Activated CD4-positive, alpha-beta T cell treated with anti-CD3 and anti-CD28 coated beads, Interleukin-2, amount 50 U/mL, for 24 hours (primary cell): Measurements from ENCODE around the gene FRMD3.
"Not testable (repeated sequence)": the region's sequence is repeated elsewhere in the genome, so short reads cannot be mapped to it uniquely, and the experiment has no call there.

Source experiments
- DNase-seq, 2 donors: peaks; one replicate each; pipeline ENCODE4 v3.0.0-alpha.2; 2020; ENCODE audit warnings: low read depth in 1 of 2, low spot score in 1 of 2

The FRMD3 gene

GRCh38 chr9:83396813-83397212 is 141.4 kb downstream of the FRMD3 start:
- no peak for DNase-seq

GRCh38 chr9:83396342-83396741 is 141.9 kb downstream of the FRMD3 start:
- DNase-seq, result no peak

- DNase-seq, result no peak
Measured at GRCh38 chr9:83392228-83392627, 146.0 kb downstream of the FRMD3 start.

GRCh38 chr9:83388346-83388745 is 149.9 kb downstream of the FRMD3 start:
- no peak for DNase-seq

GRCh38 chr9:83387401-83388185 is 150.6 kb downstream of the FRMD3 start:
- no peak for DNase-seq

- no peak for DNase-seq
Measured at GRCh38 chr9:83385317-83385716, 152.9 kb downstream of the FRMD3 start.

- DNase-seq, result no peak
Measured at GRCh38 chr9:83384214-83384613, 154.0 kb downstream of the FRMD3 start.

GRCh38 chr9:83383034-83383433 is 155.2 kb downstream of the FRMD3 start:
- DNase-seq, result no peak

- no peak for DNase-seq
Measured at GRCh38 chr9:83382421-83382820, 155.8 kb downstream of the FRMD3 start.

GRCh38 chr9:83379045-83379444 is 159.2 kb downstream of the FRMD3 start:
- DNase-seq, result no peak

- no peak for DNase-seq
Measured at GRCh38 chr9:83372957-83373356, 165.2 kb downstream of the FRMD3 start.

GRCh38 chr9:83367326-83367725 is 170.9 kb downstream of the FRMD3 start:
- DNase-seq, result no peak

- DNase-seq, result no peak
Measured at GRCh38 chr9:83362341-83362995, 175.7 kb downstream of the FRMD3 start.

GRCh38 chr9:83359039-83359438 is 179.2 kb downstream of the FRMD3 start:
- DNase-seq, result no peak

- DNase-seq, result not testable (repeated sequence)
Measured at GRCh38 chr9:83358493-83358892, 179.7 kb downstream of the FRMD3 start.

- DNase-seq, result no peak
Measured at GRCh38 chr9:83355729-83356151, 182.5 kb downstream of the FRMD3 start.

- no peak for DNase-seq
Measured at GRCh38 chr9:83355024-83355444, 183.2 kb downstream of the FRMD3 start.

- DNase-seq, result no peak
Measured at GRCh38 chr9:83349031-83349430, 189.2 kb downstream of the FRMD3 start.

- no peak for DNase-seq
Measured at GRCh38 chr9:83346655-83347420, 191.4 kb downstream of the FRMD3 start.

- no peak for DNase-seq
Measured at GRCh38 chr9:83343366-83343999, 194.7 kb downstream of the FRMD3 start.

GRCh38 chr9:83342731-83343130 is 195.5 kb downstream of the FRMD3 start:
- DNase-seq, result no peak
